CD14-positive monocyte (primary cell): Measurements from ENCODE around the gene PIEZO2. TPM values are rescaled to one million over a fixed set of nuclear protein-coding genes. Genes with fewer than 3 reads are reported as not detected.

Source experiments
- DNase-seq, 3 donors: peaks; one replicate each; pipeline ENCODE4 v3.0.0-alpha.2; 2011 to 2022
- H2AFZ ChIP-seq: 2 replicates; pipeline ENCODE4 v1.6.0; 2012; ENCODE audit warnings: mild to moderate bottlenecking, low read depth, low read length, inconsistent platforms; ENCODE audit not compliant: insufficient read depth, poor library complexity, severe bottlenecking
- H3K27ac ChIP-seq, 2 donors: 1 replicate in 1 of 2; 2 replicates in 1 of 2; pipeline ENCODE4 v1.5.1; 2012 to 2013; ENCODE audit warnings: low read length in 2 of 2, control low read depth in 1 of 2, inconsistent platforms in 1 of 2, low read depth in 1 of 2, mild to moderate bottlenecking in 1 of 2
- H3K27me3 ChIP-seq, 2 donors: one replicate each; pipeline versions ENCODE4 v1.6.0 to v1.6.1; 2011 to 2013; ENCODE audit warnings: low read length in 2 of 2; ENCODE audit not compliant: control insufficient read depth in 2 of 2, insufficient read depth in 2 of 2
- H3K36me3 ChIP-seq, 2 donors: replicated peaks in 1 of 2; 1 replicate in 1 of 2; 2 replicates in 1 of 2; pipeline versions ENCODE4 v1.5.1 to v1.6.1; 2012 to 2013; ENCODE audit warnings: low read length in 2 of 2, control low read depth in 1 of 2, inconsistent platforms in 1 of 2, mild to moderate bottlenecking in 1 of 2; ENCODE audit not compliant: insufficient read depth in 2 of 2, control insufficient read depth in 1 of 2
- H3K4me1 ChIP-seq, 2 donors: 1 replicate in 1 of 2; 2 replicates in 1 of 2; pipeline versions ENCODE4 v1.5.1 to v1.6.1; 2012 to 2013; ENCODE audit warnings: low read length in 2 of 2, control low read depth in 1 of 2, inconsistent platforms in 1 of 2, mild to moderate bottlenecking in 1 of 2, moderate library complexity in 1 of 2; ENCODE audit not compliant: insufficient read depth in 2 of 2, control insufficient read depth in 1 of 2
- H3K4me2 ChIP-seq: replicated peaks from 2 replicates; pipeline ENCODE3; 2012; ENCODE audit warnings: low read length, moderate library complexity, mild to moderate bottlenecking; ENCODE audit not compliant: poor library complexity, severe bottlenecking; ENCODE audit errors: extremely low read depth
- H3K4me3 ChIP-seq, 3 experiments: fragments of 200-600 bp in 1 of 3; sonication (generic) in 1 of 3; replicated peaks in 1 of 3; 1 replicate in 2 of 3; 2 replicates in 1 of 3; pipeline ENCODE4 v1.5.1; 2011 to 2013; ENCODE audit warnings: low read length in 3 of 3, mild to moderate bottlenecking in 3 of 3, control low read depth in 2 of 3, low read depth in 2 of 3, inconsistent platforms in 1 of 3, moderate library complexity in 1 of 3
- H3K79me2 ChIP-seq: 2 replicates; pipeline ENCODE4 v1.6.0; 2012; ENCODE audit warnings: mild to moderate bottlenecking, control low read depth, inconsistent platforms, low read length, moderate library complexity; ENCODE audit not compliant: insufficient read depth
- H3K9ac ChIP-seq: 2 replicates; pipeline ENCODE4 v1.6.0; 2017; ENCODE audit warnings: low read length, mild to moderate bottlenecking; ENCODE audit not compliant: insufficient read depth, poor library complexity, severe bottlenecking
- H3K9me3 ChIP-seq, 2 donors: replicated peaks in 1 of 2; 1 replicate in 1 of 2; 2 replicates in 1 of 2; pipeline versions ENCODE4 v1.5.1 to v1.6.1; 2012 to 2013; ENCODE audit warnings: low read length in 2 of 2, control low read depth in 1 of 2; ENCODE audit not compliant: control insufficient read depth in 1 of 2, insufficient read depth in 1 of 2
- H4K20me1 ChIP-seq: 2 replicates; pipeline ENCODE4 v1.6.0; 2012; ENCODE audit warnings: mild to moderate bottlenecking, low read length, control low read depth, moderate library complexity; ENCODE audit not compliant: insufficient read depth
- H3K27ac Mint-ChIP-seq, 7 donors: one replicate each; pipeline ENCODE4 v1.8.0; 2020; ENCODE audit warnings: mild to moderate bottlenecking in 7 of 7, mixed read lengths in 7 of 7, moderate library complexity in 6 of 7, inconsistent platforms in 2 of 7
- H3K27me3 Mint-ChIP-seq, 3 donors: one replicate each; pipeline ENCODE4 v1.8.0; 2021 to 2022; ENCODE audit warnings: low read depth in 3 of 3, mild to moderate bottlenecking in 3 of 3, mixed read lengths in 3 of 3, moderate library complexity in 3 of 3, inconsistent platforms in 1 of 3
- H3K36me3 Mint-ChIP-seq, 2 donors: one replicate each; pipeline ENCODE4 v1.8.0; 2020; ENCODE audit warnings: mixed read lengths in 2 of 2, inconsistent platforms in 1 of 2, mild to moderate bottlenecking in 1 of 2
- H3K4me1 Mint-ChIP-seq: one replicate; pipeline ENCODE4 v1.8.0; 2020; ENCODE audit warnings: mild to moderate bottlenecking, mixed read lengths
- H3K4me3 Mint-ChIP-seq, 2 donors: one replicate each; pipeline ENCODE4 v1.8.0; 2020; ENCODE audit warnings: mild to moderate bottlenecking in 2 of 2, mixed read lengths in 2 of 2, moderate library complexity in 1 of 2
- H3K9me3 Mint-ChIP-seq, 7 donors: one replicate each; pipeline ENCODE4 v1.8.0; 2020 to 2022; ENCODE audit warnings: mixed read lengths in 7 of 7, mild to moderate bottlenecking in 6 of 7, moderate library complexity in 6 of 7, inconsistent platforms in 2 of 7
- CTCF ChIP-seq: fragments of 200-600 bp; IDR thresholded peaks from one replicate; pipeline ENCODE4 v1.8.0; 2022; ENCODE audit warnings: antibody characterized with exemption, mild to moderate bottlenecking
- WGBS: methylation state at CpG from one replicate; pipeline ENCODE4 v1.1.5; 2013; ENCODE audit warnings: missing lambda C conversion rate; ENCODE audit not compliant: insufficient coverage; 5-methylcytosine and 5-hydroxymethylcytosine counted together
- intact Hi-C, 2 donors: fragments of 100-400 bp; cut with micrococcal nuclease; formaldehyde crosslinking; loops; one replicate each; pipeline versions ENCODE4 v1.15.0 to v1.15.1; 2023
- polyA plus RNA-seq, 3 donors: library from polyadenylated mRNA; depleted of rRNA in 1 of 3; unstranded in 2 of 3; stranded (reverse) in 1 of 3; fragments of 300-500 nt in 2 of 3; fragments of >200 nt in 1 of 3; fragmentation: Illumina TruSeq in 2 of 3; gene quantifications; 1 replicate in 2 of 3; 2 replicates in 1 of 3; pipeline ENCODE4 v1.2.3, GENCODE V29; 2012 to 2021

Gene PIEZO2
- polyA plus RNA-seq, 3 donors: not detected

GRCh38 chr18:11105463-11105862, 43.9 kb downstream of the PIEZO2 start:
- no peak overlapping the region for H3K4me2 ChIP-seq
- Mint-ChIP-seq H3K27ac (no peak overlapping the region), H3K36me3 (no peaks in the 10 kb centered on the region), H3K4me3 (no peak overlapping the region), H3K9me3 (peaks cover 0 to 6% (median 0%) of the 10 kb centered on the region in 7 donors), H3K27me3 (peaks cover 0 to 2% (median 0%) of the 10 kb centered on the region in 3 donors), H3K4me1 (no peaks in the 10 kb centered on the region)
- no peak overlapping the region for H3K9ac ChIP-seq
- no peak for TF ChIP-seq CTCF
- no peak overlapping the region for H3K4me3 ChIP-seq
- no peak overlapping the region for H3K27ac ChIP-seq
- H3K79me2 ChIP-seq: no peaks in the 10 kb centered on the region
- DNase-seq: no peak
- no peaks in the 10 kb centered on the region for H3K9me3 ChIP-seq
- H3K4me1 ChIP-seq: no peaks in the 10 kb centered on the region
- intact Hi-C loops: no loop called here
- no peaks in the 10 kb centered on the region for H3K27me3 ChIP-seq
- no CpG with 5 or more reads among the region's 6 CpGs for WGBS
- H3K36me3 ChIP-seq: no peaks in the 10 kb centered on the region
- H2AFZ ChIP-seq: no peak overlapping the region
- no peaks in the 10 kb centered on the region for H4K20me1 ChIP-seq

- Mint-ChIP-seq H3K9me3 (peaks cover 0 to 7% (median 0%) of the 10 kb centered on the region in 7 donors), H3K36me3 (no peaks in the 10 kb centered on the region), H3K4me3 (no peak overlapping the region), H3K27ac (no peak overlapping the region), H3K27me3 (peaks cover 0 to 2% (median 0%) of the 10 kb centered on the region in 3 donors), H3K4me1 (no peaks in the 10 kb centered on the region)
- 96% methylated on average over 4 of the region's 5 CpGs for WGBS
- Histone ChIP-seq H3K27ac (no peak overlapping the region), H4K20me1 (no peaks in the 10 kb centered on the region), H3K9me3 (no peaks in the 10 kb centered on the region), H3K4me2 (no peak overlapping the region), H3K4me3 (no peak overlapping the region), H3K27me3 (no peaks in the 10 kb centered on the region), H2AFZ (no peak overlapping the region), H3K9ac (no peak overlapping the region), H3K36me3 (no peaks in the 10 kb centered on the region), H3K4me1 (no peaks in the 10 kb centered on the region), H3K79me2 (no peaks in the 10 kb centered on the region)
- no peak for TF ChIP-seq CTCF
- intact Hi-C loops: no loop called here
- DNase-seq: no peak
Observed at GRCh38 chr18:11104307-11104706, 45.1 kb downstream of the PIEZO2 start.
